Transverse colon (tissue), 4 donors: ENCODE data around the gene CCDC33.

ENCODE experiments used
- EP300 ChIP-seq: sonication (generic); formaldehyde crosslinking; IDR thresholded peaks from one replicate; pipeline ENCODE4 v1.6.1; 2017; ENCODE audit warnings: antibody characterized with exemption, low read depth
- POLR2AphosphoS5 ChIP-seq, 3 donors: sonication (generic); formaldehyde crosslinking; IDR thresholded peaks; one replicate each; pipeline ENCODE4 v1.6.1; 2016; ENCODE audit warnings: antibody characterized with exemption in 3 of 3
- TF ChIP-seq, protein P1 (sequence below), 5 experiments: fragments of 200-600 bp in 3 of 5; fragments of 450-650 bp in 2 of 5; sonication (generic) in 3 of 5; IDR thresholded peaks; 1 replicate in 2 of 5; 2 replicates in 3 of 5; pipeline ENCODE4 v1.5.1; 2016 to 2017; ENCODE audit warnings: antibody characterized with exemption in 5 of 5, inconsistent platforms in 3 of 5, mild to moderate bottlenecking in 2 of 5, moderate library complexity in 1 of 5

DNA sequence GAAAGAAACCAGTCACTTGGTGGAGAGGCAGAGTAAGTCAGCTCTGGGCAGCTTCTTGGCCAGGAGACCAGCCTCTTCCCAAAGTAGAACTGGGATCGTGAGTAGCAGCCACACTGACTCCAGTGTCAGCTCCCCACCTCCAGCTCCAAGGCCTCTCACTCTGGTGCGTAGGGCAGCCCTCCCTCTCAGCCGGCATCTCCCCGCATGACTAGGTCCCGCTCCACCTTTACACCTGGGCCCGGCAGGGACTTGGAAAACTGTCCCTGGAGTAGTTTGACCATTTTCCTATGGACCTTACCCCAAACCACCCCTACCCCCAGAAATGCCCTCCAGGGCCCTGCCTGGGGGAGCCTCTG is 36.9 kb upstream of the CCDC33 start:
- TF ChIP-seq POLR2AphosphoS5 (IDR thresholded peaks at IDR 0.05) (no peak), EP300 (no peak)
- TF ChIP-seq, protein P1, sequence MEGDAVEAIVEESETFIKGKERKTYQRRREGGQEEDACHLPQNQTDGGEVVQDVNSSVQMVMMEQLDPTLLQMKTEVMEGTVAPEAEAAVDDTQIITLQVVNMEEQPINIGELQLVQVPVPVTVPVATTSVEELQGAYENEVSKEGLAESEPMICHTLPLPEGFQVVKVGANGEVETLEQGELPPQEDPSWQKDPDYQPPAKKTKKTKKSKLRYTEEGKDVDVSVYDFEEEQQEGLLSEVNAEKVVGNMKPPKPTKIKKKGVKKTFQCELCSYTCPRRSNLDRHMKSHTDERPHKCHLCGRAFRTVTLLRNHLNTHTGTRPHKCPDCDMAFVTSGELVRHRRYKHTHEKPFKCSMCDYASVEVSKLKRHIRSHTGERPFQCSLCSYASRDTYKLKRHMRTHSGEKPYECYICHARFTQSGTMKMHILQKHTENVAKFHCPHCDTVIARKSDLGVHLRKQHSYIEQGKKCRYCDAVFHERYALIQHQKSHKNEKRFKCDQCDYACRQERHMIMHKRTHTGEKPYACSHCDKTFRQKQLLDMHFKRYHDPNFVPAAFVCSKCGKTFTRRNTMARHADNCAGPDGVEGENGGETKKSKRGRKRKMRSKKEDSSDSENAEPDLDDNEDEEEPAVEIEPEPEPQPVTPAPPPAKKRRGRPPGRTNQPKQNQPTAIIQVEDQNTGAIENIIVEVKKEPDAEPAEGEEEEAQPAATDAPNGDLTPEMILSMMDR (IDR thresholded peaks at IDR 0.05): no peak
